Neural progenitor cell (in vitro differentiated cells): ENCODE results near the gene GRAP. TPM values are rescaled to one million over a fixed set of nuclear protein-coding genes. Genes with fewer than 3 reads are reported as not detected.
A peak's percentile ranks its signal among the peaks of the same experiment; 100 is the strongest.

ENCODE experiments used
- DNase-seq: peaks from one replicate; pipeline ENCODE4 v3.0.0-alpha.2; 2016; ENCODE audit warnings: low spot score
- H2AFZ ChIP-seq: fragments of 200-600 bp; sonication (generic); replicated peaks from 2 replicates; pipeline ENCODE4 v1.6.1; 2016; ENCODE audit warnings: antibody characterized with exemption
- H3F3A ChIP-seq: fragments of 200-600 bp; sonication (generic); 2 replicates; pipeline ENCODE4 v1.6.1; 2016; ENCODE audit warnings: antibody characterized with exemption, low read depth
- H3K27ac ChIP-seq: fragments of 200-600 bp; sonication (generic); 2 replicates; pipeline ENCODE4 v1.5.1; 2016; ENCODE audit warnings: mild to moderate bottlenecking
- H3K27me3 ChIP-seq: fragments of 200-600 bp; sonication (generic); 2 replicates; pipeline ENCODE4 v1.6.1; 2016; ENCODE audit warnings: mild to moderate bottlenecking, moderate library complexity
- H3K36me3 ChIP-seq: fragments of 200-600 bp; sonication (generic); 2 replicates; pipeline ENCODE4 v1.5.1; 2016
- H3K4me1 ChIP-seq: fragments of 200-600 bp; sonication (generic); 2 replicates; pipeline ENCODE4 v1.6.1; 2016; ENCODE audit warnings: mixed run types
- H3K4me2 ChIP-seq: fragments of 200-600 bp; sonication (generic); 2 replicates; pipeline ENCODE4 v1.6.1; 2016
- H3K4me3 ChIP-seq: fragments of 200-600 bp; sonication (generic); 2 replicates; pipeline ENCODE4 v1.5.1; 2016
- H3K79me2 ChIP-seq: fragments of 200-600 bp; sonication (generic); 2 replicates; pipeline ENCODE4 v1.6.1; 2016; ENCODE audit warnings: low read depth
- H3K9ac ChIP-seq: fragments of 200-600 bp; sonication (generic); 2 replicates; pipeline ENCODE4 v1.6.1; 2016
- H3K9me3 ChIP-seq: fragments of 200-600 bp; sonication (generic); 2 replicates; pipeline ENCODE4 v1.5.1; 2016; ENCODE audit warnings: low read depth
- H4K20me1 ChIP-seq: fragments of 200-600 bp; sonication (generic); 2 replicates; pipeline ENCODE4 v1.6.1; 2016; ENCODE audit warnings: low read depth
- H3K27ac Mint-ChIP-seq: 3 replicates; pipeline ENCODE4 v1.8.0; 2021; ENCODE audit warnings: mixed read lengths
- H3K27me3 Mint-ChIP-seq: 2 replicates; pipeline ENCODE4 v1.8.0; 2022; ENCODE audit warnings: low read depth, mild to moderate bottlenecking, inconsistent platforms, moderate library complexity, mixed read lengths; ENCODE audit not compliant: insufficient read depth
- H3K36me3 Mint-ChIP-seq: 3 replicates; pipeline ENCODE4 v1.8.0; 2021; ENCODE audit warnings: mixed read lengths
- H3K4me1 Mint-ChIP-seq: 3 replicates; pipeline ENCODE4 v1.8.0; 2021; ENCODE audit warnings: mixed read lengths
- H3K4me3 Mint-ChIP-seq: 3 replicates; pipeline ENCODE4 v1.8.0; 2021; ENCODE audit warnings: mild to moderate bottlenecking, moderate library complexity, mixed read lengths
- H3K9me3 Mint-ChIP-seq: 3 replicates; pipeline ENCODE4 v1.8.0; 2020; ENCODE audit warnings: mixed read lengths
- EZH2 ChIP-seq: fragments of 200-600 bp; sonication (generic); IDR thresholded peaks from 2 replicates; pipeline ENCODE4 v1.6.1; 2017; ENCODE audit warnings: antibody characterized with exemption, mild to moderate bottlenecking, moderate library complexity
- EZH2phosphoT487 ChIP-seq: fragments of 200-600 bp; sonication (generic); IDR thresholded peaks from 2 replicates; pipeline ENCODE4 v1.6.1; 2017; ENCODE audit warnings: antibody characterized with exemption
- total RNA-seq: library from RNA; depleted of rRNA; stranded (reverse); fragments of >200 nt; gene quantifications from 2 replicates; pipeline ENCODE4 v1.2.3, GENCODE V29; 2015; ENCODE audit warnings: low replicate concordance
- TF ChIP-seq, protein P1 (sequence below): fragments of 200-600 bp; sonication (generic); IDR thresholded peaks from 2 replicates; pipeline ENCODE4 v1.5.1; 2017; ENCODE audit warnings: antibody characterized with exemption, mild to moderate bottlenecking

The GRAP gene
- total RNA-seq, 1 donor from 2014 or later: not detected

GRCh38 chr17:18981642-18982424 lies 64.9 kb downstream of the GRAP start:
- Histone ChIP-seq H3K4me3 (no peak overlapping the region), H3K4me2 (peak overlapping the region; percentile 23), H3K27me3 (no peaks in the 10 kb centered on the region), H3K4me1 (peaks cover 16% of the 10 kb centered on the region), H3K79me2 (no peaks in the 10 kb centered on the region), H3K9me3 (no peaks in the 10 kb centered on the region), H4K20me1 (peaks cover 23% of the 10 kb centered on the region), H2AFZ (no peak overlapping the region), H3K36me3 (no peaks in the 10 kb centered on the region), H3K9ac (no peak overlapping the region), H3F3A (no peaks in the 10 kb centered on the region), H3K27ac (peak overlapping the region; percentile 53)
- H3K4me1 Mint-ChIP-seq: peaks cover 23% of the 10 kb centered on the region
- no peaks in the 10 kb centered on the region for H3K9me3 Mint-ChIP-seq
- peak; percentile 30 for DNase-seq
- H3K4me3 Mint-ChIP-seq: no peak overlapping the region
- no peaks in the 10 kb centered on the region for H3K36me3 Mint-ChIP-seq
- TF ChIP-seq EZH2phosphoT487 (no peak), EZH2 (no peak)
- TF ChIP-seq, protein P1, sequence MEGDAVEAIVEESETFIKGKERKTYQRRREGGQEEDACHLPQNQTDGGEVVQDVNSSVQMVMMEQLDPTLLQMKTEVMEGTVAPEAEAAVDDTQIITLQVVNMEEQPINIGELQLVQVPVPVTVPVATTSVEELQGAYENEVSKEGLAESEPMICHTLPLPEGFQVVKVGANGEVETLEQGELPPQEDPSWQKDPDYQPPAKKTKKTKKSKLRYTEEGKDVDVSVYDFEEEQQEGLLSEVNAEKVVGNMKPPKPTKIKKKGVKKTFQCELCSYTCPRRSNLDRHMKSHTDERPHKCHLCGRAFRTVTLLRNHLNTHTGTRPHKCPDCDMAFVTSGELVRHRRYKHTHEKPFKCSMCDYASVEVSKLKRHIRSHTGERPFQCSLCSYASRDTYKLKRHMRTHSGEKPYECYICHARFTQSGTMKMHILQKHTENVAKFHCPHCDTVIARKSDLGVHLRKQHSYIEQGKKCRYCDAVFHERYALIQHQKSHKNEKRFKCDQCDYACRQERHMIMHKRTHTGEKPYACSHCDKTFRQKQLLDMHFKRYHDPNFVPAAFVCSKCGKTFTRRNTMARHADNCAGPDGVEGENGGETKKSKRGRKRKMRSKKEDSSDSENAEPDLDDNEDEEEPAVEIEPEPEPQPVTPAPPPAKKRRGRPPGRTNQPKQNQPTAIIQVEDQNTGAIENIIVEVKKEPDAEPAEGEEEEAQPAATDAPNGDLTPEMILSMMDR: no peak
- peaks cover 2% of the 10 kb centered on the region for H3K27me3 Mint-ChIP-seq
- H3K27ac Mint-ChIP-seq: no peak overlapping the region

DNA sequence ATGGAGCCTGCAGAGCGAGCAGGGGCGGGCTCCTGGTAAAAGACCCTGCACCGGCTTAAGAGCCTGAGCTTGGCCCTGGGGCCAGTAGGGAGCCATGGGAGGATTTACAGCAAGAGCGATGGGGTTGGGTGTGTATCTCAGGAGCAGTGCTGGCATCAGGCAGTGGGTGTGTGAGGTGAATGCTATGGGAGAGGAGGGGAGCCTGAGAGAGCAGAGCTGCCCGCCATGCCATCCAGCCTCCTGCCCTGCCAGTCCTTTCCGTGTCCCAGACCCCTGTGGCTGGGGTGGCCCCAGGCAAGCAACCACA lies 65.5 kb downstream of the GRAP start:
- Mint-ChIP-seq H3K36me3 (no peaks in the 10 kb centered on the region), H3K27ac (no peak overlapping the region), H3K4me3 (no peak overlapping the region), H3K27me3 (peaks cover 2% of the 10 kb centered on the region), H3K9me3 (no peaks in the 10 kb centered on the region), H3K4me1 (peaks cover 23% of the 10 kb centered on the region)
- TF ChIP-seq, protein P1: no peak
- TF ChIP-seq EZH2phosphoT487 (no peak), EZH2 (no peak)
- Histone ChIP-seq H3K4me2 (peak overlapping the region; percentile 23), H3K4me1 (peaks cover 16% of the 10 kb centered on the region), H3K27me3 (no peaks in the 10 kb centered on the region), H3K27ac (peak overlapping the region; percentile 53), H4K20me1 (peaks cover 23% of the 10 kb centered on the region), H3K9ac (no peak overlapping the region), H3K79me2 (no peaks in the 10 kb centered on the region), H3K36me3 (no peaks in the 10 kb centered on the region), H3F3A (no peaks in the 10 kb centered on the region), H3K4me3 (no peak overlapping the region), H3K9me3 (no peaks in the 10 kb centered on the region), H2AFZ (no peak overlapping the region)
- DNase-seq: no peak

GRCh38 chr17:18980682-18981334 lies 65.9 kb downstream of the GRAP start:
- no peak overlapping the region for H3K27ac Mint-ChIP-seq
- Histone ChIP-seq H3K4me2 (no peak overlapping the region), H3K27ac (no peak overlapping the region)

More at GRCh38 chr17:18980682-18981334, 65.9 kb downstream of the GRAP start:
- TF ChIP-seq EZH2phosphoT487: no peak
- TF ChIP-seq, protein P1: no peak
- no peak for TF ChIP-seq EZH2
- Histone ChIP-seq H4K20me1 (peaks cover 23% of the 10 kb centered on the region), H3K36me3 (no peaks in the 10 kb centered on the region), H3K4me1 (peaks cover 16% of the 10 kb centered on the region), H3F3A (no peaks in the 10 kb centered on the region), H3K9ac (no peak overlapping the region), H3K9me3 (no peaks in the 10 kb centered on the region), H3K79me2 (no peaks in the 10 kb centered on the region), H3K27me3 (no peaks in the 10 kb centered on the region), H2AFZ (no peak overlapping the region), H3K4me3 (no peak overlapping the region)
- H3K36me3 Mint-ChIP-seq: no peaks in the 10 kb centered on the region
- no peaks in the 10 kb centered on the region for H3K9me3 Mint-ChIP-seq
- H3K4me1 Mint-ChIP-seq: peaks cover 23% of the 10 kb centered on the region
- no peak overlapping the region for H3K4me3 Mint-ChIP-seq
- H3K27me3 Mint-ChIP-seq: peaks cover 2% of the 10 kb centered on the region
- peak; percentile 47 for DNase-seq
